ENCODE measurements around the gene SRP9. TPM values are rescaled to one million over a fixed set of nuclear protein-coding genes. Genes with fewer than 3 reads are reported as not detected.
A peak's percentile ranks its signal among the peaks of the same experiment; 100 is the strongest.
"Not testable (repeated sequence)": the region's sequence is repeated elsewhere in the genome, so short reads cannot be mapped to it uniquely, and the experiment has no call there.

SRP9 gene
- total RNA-seq, 4 donors from 2014 or later, result 95.1 to 192 (median 164) TPM

- WGBS, result 85% methylated on average over 5 of the region's 5 CpGs
- no peak overlapping the region for H3K4me3 ChIP-seq
- intact Hi-C loops (cut with DNase I), result loop anchor here (2.0 kb wide), 1 partner anchor 23 kb away; no protein-coding TSS in a partner anchor
These were observed 30.5 kb downstream of the SRP9 start for GRCh38 chr1:225808136-225808535.

GRCh38 chr1:225809842-225810578, 32.4 kb downstream of the SRP9 start, which contains the start of gene EPHX1:
Gene EPHX1, plus strand, starts transcription at chr1:225810124. Its CDS starts 18,606 bp downstream, at chr1:225828730.
- intact Hi-C loops (cut with DNase I), result loop anchor here (2.0 kb wide), 2 partner anchors 25 to 37 kb away; no protein-coding TSS in a partner anchor

More at GRCh38 chr1:225808136-225808535, 30.5 kb downstream of the SRP9 start:
- H3K4me1 ChIP-seq, result peaks cover 26 to 38% (median 31%) of the 10 kb centered on the region in 4 donors
- H3K9me3 ChIP-seq, result no peaks in the 10 kb centered on the region
- no peaks in the 10 kb centered on the region for H3K36me3 ChIP-seq
- no peak overlapping the region for H3K27ac ChIP-seq (replicated peaks in 1 of 4)
- TF ChIP-seq POLR2AphosphoS5 (IDR thresholded peaks at IDR 0.05) (no peak), EP300 (IDR thresholded peaks at IDR 0.05) (no peak), POLR2A (IDR thresholded peaks at IDR 0.05; ENCODE audit: low read depth) (no peak)
- TF ChIP-seq, protein P1, sequence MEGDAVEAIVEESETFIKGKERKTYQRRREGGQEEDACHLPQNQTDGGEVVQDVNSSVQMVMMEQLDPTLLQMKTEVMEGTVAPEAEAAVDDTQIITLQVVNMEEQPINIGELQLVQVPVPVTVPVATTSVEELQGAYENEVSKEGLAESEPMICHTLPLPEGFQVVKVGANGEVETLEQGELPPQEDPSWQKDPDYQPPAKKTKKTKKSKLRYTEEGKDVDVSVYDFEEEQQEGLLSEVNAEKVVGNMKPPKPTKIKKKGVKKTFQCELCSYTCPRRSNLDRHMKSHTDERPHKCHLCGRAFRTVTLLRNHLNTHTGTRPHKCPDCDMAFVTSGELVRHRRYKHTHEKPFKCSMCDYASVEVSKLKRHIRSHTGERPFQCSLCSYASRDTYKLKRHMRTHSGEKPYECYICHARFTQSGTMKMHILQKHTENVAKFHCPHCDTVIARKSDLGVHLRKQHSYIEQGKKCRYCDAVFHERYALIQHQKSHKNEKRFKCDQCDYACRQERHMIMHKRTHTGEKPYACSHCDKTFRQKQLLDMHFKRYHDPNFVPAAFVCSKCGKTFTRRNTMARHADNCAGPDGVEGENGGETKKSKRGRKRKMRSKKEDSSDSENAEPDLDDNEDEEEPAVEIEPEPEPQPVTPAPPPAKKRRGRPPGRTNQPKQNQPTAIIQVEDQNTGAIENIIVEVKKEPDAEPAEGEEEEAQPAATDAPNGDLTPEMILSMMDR (IDR thresholded peaks at IDR 0.05), result no peak
- no peak for DNase-seq (ENCODE audit: extremely low spot score)
- H3K27me3 ChIP-seq, result no peaks in the 10 kb centered on the region

GRCh38 chr1:225810579-225811538, 33.2 kb downstream of the SRP9 start:
- Histone ChIP-seq H3K4me1 (peaks cover 50 to 63% (median 58%) of the 10 kb centered on the region in 4 donors), H3K27ac (replicated peaks in 1 of 4) (peak overlapping the region; percentile 84 to 89 (median 86)), H3K4me3 (peak overlapping the region; percentile 69 to 90 (median 77))
- peak in 1 of 2 donors; percentile 49 for TF ChIP-seq POLR2AphosphoS5 (IDR thresholded peaks at IDR 0.05)
- not testable (repeated sequence) for H3K36me3 ChIP-seq; H3K9me3 ChIP-seq; H3K27me3 ChIP-seq; DNase-seq (ENCODE audit: extremely low spot score)
- intact Hi-C loops (cut with DNase I), result loop anchor here (2.0 kb wide), 1 partner anchor 36 kb away; no protein-coding TSS in a partner anchor
- WGBS, result 9% methylated on average over 21 of the region's 29 CpGs

More at GRCh38 chr1:225809842-225810578, 32.4 kb downstream of the SRP9 start, which contains the start of gene EPHX1:
- Histone ChIP-seq H3K4me3 (peak within 1 kb of the TSS; percentile 69 to 90 (median 77)), H3K27ac (replicated peaks in 1 of 4) (peak within 1 kb of the TSS; percentile 84 to 89 (median 86)), H3K9me3 (no peaks in the 10 kb centered on the region), H3K4me1 (peaks cover 45 to 56% (median 50%) of the 10 kb centered on the region in 4 donors), H3K27me3 (no peaks in the 10 kb centered on the region), H3K36me3 (no peaks in the 10 kb centered on the region)
- DNase-seq (ENCODE audit: extremely low spot score), result peak; percentile 96
- 2% methylated on average over 31 of the region's 80 CpGs for WGBS
- TF ChIP-seq, protein P1 (IDR thresholded peaks at IDR 0.05), result peak; percentile 31 to 54 (median 50)
- TF ChIP-seq EP300 (IDR thresholded peaks at IDR 0.05), result no peak
- peak; percentile 69 to 88 for TF ChIP-seq POLR2AphosphoS5 (IDR thresholded peaks at IDR 0.05)
- no peak for TF ChIP-seq POLR2A (IDR thresholded peaks at IDR 0.05; ENCODE audit: low read depth)

GRCh38 chr1:225811622-225812487, 34.2 kb downstream of the SRP9 start:
- DNase-seq (ENCODE audit: extremely low spot score), result no peak
- 59% methylated on average over 6 of the region's 10 CpGs for whole genome bisulfite sequencing
- TF ChIP-seq POLR2A (IDR thresholded peaks at IDR 0.05; ENCODE audit: low read depth) (no peak), EP300 (IDR thresholded peaks at IDR 0.05) (no peak), POLR2AphosphoS5 (IDR thresholded peaks at IDR 0.05) (no peak)
- TF ChIP-seq, protein P1 (IDR thresholded peaks at IDR 0.05), result peak in 2 of 3 experiments; percentile 12 to 33
- Histone ChIP-seq H3K27ac (replicated peaks in 1 of 4) (peak overlapping the region; percentile 84 to 89 (median 86)), H3K4me1 (peaks cover 60 to 73% (median 68%) of the 10 kb centered on the region in 4 donors), H3K27me3 (no peaks in the 10 kb centered on the region), H3K4me3 (peak overlapping the region; percentile 69 to 90 (median 77)), H3K9me3 (no peaks in the 10 kb centered on the region), H3K36me3 (no peaks in the 10 kb centered on the region)
- intact Hi-C loops (cut with DNase I), result loop anchor here (2.0 kb wide), 1 partner anchor 35 kb away; no protein-coding TSS in a partner anchor
